HG03460 (cell line): Measurements from ENCODE around the gene GIT2.
"Not testable (repeated sequence)": the region's sequence is repeated elsewhere in the genome, so short reads cannot be mapped to it uniquely, and the experiment has no call there.

Experiments
- ATAC-seq: cut with Tn5 transposase; IDR thresholded peaks from one replicate; pipeline ENCODE4 v1.9.1; 2021; ENCODE audit not compliant: unreplicated experiment

GIT2 gene

GRCh38 chr12:110006115-110006514 is 9.9 kb upstream of the GIT2 start:
- ATAC-seq: no peak

GRCh38 chr12:110005319-110005973 is 9.3 kb upstream of the GIT2 start:
- ATAC-seq: peak; percentile 69

GRCh38 chr12:110004598-110004997 is 8.4 kb upstream of the GIT2 start:
- no peak for ATAC-seq

- no peak for ATAC-seq
These were observed 6.7 kb upstream of the GIT2 start for GRCh38 chr12:110002676-110003515.

- no peak for ATAC-seq
These were observed 5.4 kb upstream of the GIT2 start for GRCh38 chr12:110001596-110001995.

GRCh38 chr12:109999983-110000505 is 3.9 kb upstream of the GIT2 start:
- no peak for ATAC-seq

GRCh38 chr12:109999649-109999971 is 3.4 kb upstream of the GIT2 start:
- ATAC-seq: no peak

GRCh38 chr12:109998904-109999648 is 2.9 kb upstream of the GIT2 start, which contains the start of gene ANKRD13A:
Gene ANKRD13A, plus strand, starts transcription at chr12:109999430. Its CDS starts 259 bp downstream, at chr12:109999689.
- ATAC-seq: peak; percentile 48

GRCh38 chr12:109998241-109998903 is 2.2 kb upstream of the GIT2 start:
- ATAC-seq: no peak

GRCh38 chr12:109997393-109997792 is 1.2 kb upstream of the GIT2 start:
- no peak for ATAC-seq

GRCh38 chr12:109996483-109996853 is 300 bp upstream of the GIT2 start:
- ATAC-seq: no peak

- no peak for ATAC-seq
These were observed 845 bp downstream of the GIT2 start for GRCh38 chr12:109995361-109995685.

GRCh38 chr12:109994401-109995175 is 1.6 kb downstream of the GIT2 start:
- ATAC-seq: no peak

- no peak for ATAC-seq
These were observed 3.1 kb downstream of the GIT2 start for GRCh38 chr12:109993091-109993490.

GRCh38 chr12:109991586-109991985 is 4.6 kb downstream of the GIT2 start:
- no peak for ATAC-seq

- no peak for ATAC-seq
These were observed 6.8 kb downstream of the GIT2 start for GRCh38 chr12:109989380-109989779.

- no peak for ATAC-seq
These were observed 7.3 kb downstream of the GIT2 start for GRCh38 chr12:109988903-109989302.

- no peak for ATAC-seq
These were observed 7.9 kb downstream of the GIT2 start for GRCh38 chr12:109988274-109988673.

GRCh38 chr12:109987615-109988014 is 8.6 kb downstream of the GIT2 start:
- no peak for ATAC-seq

- not testable (repeated sequence) for ATAC-seq
These were observed 9.9 kb downstream of the GIT2 start for GRCh38 chr12:109986236-109986635.
